ENCODE results near the gene GGTLC2. TPM values are rescaled to one million over a fixed set of nuclear protein-coding genes. Genes with fewer than 3 reads are reported as not detected.

Gene GGTLC2
- total RNA-seq, 1 donor: not detected

GRCh38 chr22:22657712-22658111 lies 13.3 kb downstream of the GGTLC2 start:
- Histone ChIP-seq H3K4me1 (ENCODE audit: insufficient read depth, low read length) (no peaks in the 10 kb centered on the region), H4K20me1 (ENCODE audit: insufficient read depth, low read length) (no peaks in the 10 kb centered on the region), H3K9me3 (ENCODE audit: low read depth, low read length) (no peaks in the 10 kb centered on the region), H3K79me2 (ENCODE audit: insufficient read depth, low read length) (no peaks in the 10 kb centered on the region), H3K36me3 (ENCODE audit: insufficient read depth, low read length) (no peaks in the 10 kb centered on the region), H3K27me3 (ENCODE audit: insufficient read depth, low read length) (peaks cover 25% of the 10 kb centered on the region), H3K4me2 (ENCODE audit: insufficient read depth, low read length) (no peak overlapping the region), H2AFZ (ENCODE audit: low read length) (no peak overlapping the region), H3K27ac (ENCODE audit: low read depth, low read length) (no peak overlapping the region), H3K4me3 (ENCODE audit: insufficient read depth, low read length) (no peak overlapping the region)
- no peak for TF ChIP-seq CTCF (IDR thresholded peaks at IDR 0.05; ENCODE audit: extremely low read depth, low read depth, low read length)
- no peak for DNase-seq (ENCODE audit: insufficient read length, low spot score, missing footprints)

GRCh38 chr22:22661275-22661674 lies 16.9 kb downstream of the GGTLC2 start:
- peaks cover 25% of the 10 kb centered on the region for H3K27me3 ChIP-seq (ENCODE audit: insufficient read depth, low read length)
- no peaks in the 10 kb centered on the region for H3K79me2 ChIP-seq (ENCODE audit: insufficient read depth, low read length)
- H3K36me3 ChIP-seq (ENCODE audit: insufficient read depth, low read length): no peaks in the 10 kb centered on the region
- no peaks in the 10 kb centered on the region for H3K9me3 ChIP-seq (ENCODE audit: low read depth, low read length)
- no peak overlapping the region for H3K27ac ChIP-seq (ENCODE audit: low read depth, low read length)
- H3K4me3 ChIP-seq (ENCODE audit: insufficient read depth, low read length): no peak overlapping the region
- H4K20me1 ChIP-seq (ENCODE audit: insufficient read depth, low read length): no peaks in the 10 kb centered on the region
- no peak for DNase-seq (ENCODE audit: insufficient read length, low spot score, missing footprints)
- no peak for TF ChIP-seq CTCF (IDR thresholded peaks at IDR 0.05; ENCODE audit: extremely low read depth, low read depth, low read length)
- no peak overlapping the region for H3K4me2 ChIP-seq (ENCODE audit: insufficient read depth, low read length)
- H3K4me1 ChIP-seq (ENCODE audit: insufficient read depth, low read length): no peaks in the 10 kb centered on the region
- H2AFZ ChIP-seq (ENCODE audit: low read length): no peak overlapping the region

DNA sequence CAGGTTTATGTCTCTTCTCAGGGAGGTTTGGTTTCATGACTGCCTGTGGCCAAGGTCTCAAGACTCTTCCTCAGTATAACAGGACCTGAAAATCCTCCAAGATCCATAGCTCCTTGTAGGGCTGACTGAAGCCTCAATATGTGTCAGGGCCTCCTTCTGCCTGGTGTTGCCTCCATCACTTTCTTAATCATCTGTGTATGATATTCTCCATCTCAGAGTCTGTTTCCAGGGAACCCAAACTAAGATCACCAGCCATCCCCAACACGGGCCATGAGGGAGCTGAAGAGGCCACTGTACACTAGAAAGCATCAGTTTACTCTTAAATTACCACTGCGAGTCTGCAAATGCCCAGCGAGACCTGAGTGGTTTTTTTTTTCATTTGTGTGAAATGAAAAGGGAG lies 17.7 kb downstream of the GGTLC2 start:
- Histone ChIP-seq H3K27ac (ENCODE audit: low read depth, low read length) (no peak overlapping the region), H4K20me1 (ENCODE audit: insufficient read depth, low read length) (no peaks in the 10 kb centered on the region), H3K79me2 (ENCODE audit: insufficient read depth, low read length) (no peaks in the 10 kb centered on the region), H2AFZ (ENCODE audit: low read length) (no peak overlapping the region), H3K9me3 (ENCODE audit: low read depth, low read length) (no peaks in the 10 kb centered on the region), H3K4me1 (ENCODE audit: insufficient read depth, low read length) (no peaks in the 10 kb centered on the region), H3K36me3 (ENCODE audit: insufficient read depth, low read length) (no peaks in the 10 kb centered on the region), H3K4me3 (ENCODE audit: insufficient read depth, low read length) (no peak overlapping the region), H3K4me2 (ENCODE audit: insufficient read depth, low read length) (no peak overlapping the region), H3K27me3 (ENCODE audit: insufficient read depth, low read length) (peaks cover 25% of the 10 kb centered on the region)
- no peak for TF ChIP-seq CTCF (IDR thresholded peaks at IDR 0.05; ENCODE audit: extremely low read depth, low read depth, low read length)
- DNase-seq (ENCODE audit: insufficient read length, low spot score, missing footprints): no peak

GRCh38 chr22:22663861-22664800 lies 19.7 kb downstream of the GGTLC2 start:
- H3K27ac ChIP-seq (ENCODE audit: low read depth, low read length): no peak overlapping the region
- no peaks in the 10 kb centered on the region for H3K9me3 ChIP-seq (ENCODE audit: low read depth, low read length)
- no peak overlapping the region for H3K4me3 ChIP-seq (ENCODE audit: insufficient read depth, low read length)
- no peak overlapping the region for H3K4me2 ChIP-seq (ENCODE audit: insufficient read depth, low read length)
- H3K36me3 ChIP-seq (ENCODE audit: insufficient read depth, low read length): no peaks in the 10 kb centered on the region
- H3K4me1 ChIP-seq (ENCODE audit: insufficient read depth, low read length): no peaks in the 10 kb centered on the region
- H3K79me2 ChIP-seq (ENCODE audit: insufficient read depth, low read length): no peaks in the 10 kb centered on the region
- DNase-seq (ENCODE audit: insufficient read length, low spot score, missing footprints): no peak
- no peak for TF ChIP-seq CTCF (IDR thresholded peaks at IDR 0.05; ENCODE audit: extremely low read depth, low read depth, low read length)
- H2AFZ ChIP-seq (ENCODE audit: low read length): no peak overlapping the region
- no peaks in the 10 kb centered on the region for H4K20me1 ChIP-seq (ENCODE audit: insufficient read depth, low read length)
- H3K27me3 ChIP-seq (ENCODE audit: insufficient read depth, low read length): peaks cover 21% of the 10 kb centered on the region
